ENCODE data around the gene FCAR. TPM values are rescaled to one million over a fixed set of nuclear protein-coding genes. Genes with fewer than 3 reads are reported as not detected.

FCAR gene
- total RNA-seq (2012; rRNA removed) (not detected in 2 replicates), polyA plus RNA-seq (2012; rRNA removed) (not detected in 2 replicates), Bru-seq, nascent RNA (not detected), BruChase-seq, experiment 1, labeled RNA remaining after a 6-hour chase (not detected), BruChase-seq, experiment 2, labeled RNA remaining after a 2-hour chase (not detected)
- polyA plus RNA-seq (2012; cell fraction: cytosol; rRNA removed) = not detected in 2 replicates
- not detected in 2 replicates for polyA plus RNA-seq (2012; cell fraction: nucleus; rRNA removed; ENCODE audit: low replicate concordance)
- long read RNA-seq = 0 reads

- no peak within 1 kb of the TSS for H3K23ac ChIP-seq (ENCODE audit: low read depth, low read length)
- H2BK120ac ChIP-seq (ENCODE audit: low read depth, low read length) = no peak within 1 kb of the TSS
- H3K4me3 ChIP-seq (ENCODE audit: insufficient read depth, low read depth, low read length) = no peak within 1 kb of the TSS
- no peak within 1 kb of the TSS for H4K8ac ChIP-seq (ENCODE audit: low read depth in 2 of 2, low read length in 2 of 2)
- no peak within 1 kb of the TSS for H3K18ac ChIP-seq (ENCODE audit: low read depth, low read length)
- peaks cover 11% of the 10 kb centered on the region; the same call in 1 of the 2 replicates for H3K9me3 ChIP-seq (ENCODE audit: control insufficient read depth, insufficient read depth, low read length)
- no peak within 1 kb of the TSS for H3K27ac ChIP-seq (ENCODE audit: insufficient read depth, low read length)
- DNase-seq (no peak), ATAC-seq (ENCODE audit: low read depth) (no peak)
- no peak within 1 kb of the TSS for H3K56ac ChIP-seq (ENCODE audit: extremely low read depth, insufficient read depth, low read length)
- no peaks in the 10 kb centered on the region for H3K4me1 ChIP-seq (ENCODE audit: control insufficient read depth, insufficient read depth, low read length)
- H4K91ac ChIP-seq (ENCODE audit: insufficient read depth, low read depth, low read length) = no peak within 1 kb of the TSS
- H3K79me1 ChIP-seq (ENCODE audit: low read depth in 1 of 2, low read length in 2 of 2) = no peaks in the 10 kb centered on the region
- H4K20me1 ChIP-seq (ENCODE audit: insufficient read depth, low read length) = no peaks in the 10 kb centered on the region
- H2AK9ac ChIP-seq (replicated peaks; ENCODE audit: low read depth, low read length, poor library complexity) = no peak within 1 kb of the TSS
- TF ChIP-seq SMC3 (IDR thresholded peaks at IDR 0.05; ENCODE audit: low read depth, low read length) (no peak), ELK1 (IDR thresholded peaks at IDR 0.05; ENCODE audit: borderline replicate concordance, low read depth, low read length) (no peak), MAFK (IDR thresholded peaks at IDR 0.05; ENCODE audit: low read depth, low read length) (no peak), BHLHE40 (IDR thresholded peaks at IDR 0.05; ENCODE audit: low read depth, low read length) (no peak), RFX5 (IDR thresholded peaks at IDR 0.05; ENCODE audit: low read depth, low read length) (no peak), CTCF (conservative IDR thresholded peaks at IDR 0.05; ENCODE audit: low read depth, low read length) (no peak), RCOR1 (IDR thresholded peaks at IDR 0.05; ENCODE audit: insufficient replicate concordance, low read length) (no peak), USF2 (IDR thresholded peaks at IDR 0.05; ENCODE audit: low read depth, low read length) (no peak), MAZ (IDR thresholded peaks at IDR 0.05; ENCODE audit: borderline replicate concordance, low read depth, low read length) (no peak), POLR2A (IDR thresholded peaks at IDR 0.05; ENCODE audit: low read depth, low read length) (no peak), FOS (IDR thresholded peaks at IDR 0.05; ENCODE audit: low read depth, low read length) (no peak), MXI1 (IDR thresholded peaks at IDR 0.05; ENCODE audit: borderline replicate concordance, low read depth, low read length) (no peak), RAD21 (IDR thresholded peaks at IDR 0.05; ENCODE audit: low read length) (no peak)
- no peak within 1 kb of the TSS for H2BK15ac ChIP-seq (ENCODE audit: low read depth, low read length)
- no CpG with 5 or more reads among the region's 8 CpGs for WGBS, 2 experiments (ENCODE audit: extremely low coverage in 2 of 2, insufficient read length in 1 of 2)
- H4K5ac ChIP-seq (ENCODE audit: low read depth, low read length) = no peak within 1 kb of the TSS
- no TSS peak for BruUV-seq (replicated peaks)
- H2BK5ac ChIP-seq (ENCODE audit: low read depth, low read length, poor library complexity, severe bottlenecking) = no peak within 1 kb of the TSS
- no peaks in the 10 kb centered on the region for H3K27me3 ChIP-seq (ENCODE audit: control insufficient read depth, insufficient read depth, low read length)
- dilution Hi-C loops (cut with HindIII; ENCODE audit: low sequenced_read_pairs, unreplicated experiment) (no loop called here), in situ Hi-C loops (cut with MboI; ENCODE audit: low sequenced_read_pairs) (no loop called here), intact Hi-C loops (cut with micrococcal nuclease) (no loop called here)
- H3K4ac ChIP-seq (ENCODE audit: low read depth, low read length) = no peak within 1 kb of the TSS
- no peak within 1 kb of the TSS for H2AK5ac ChIP-seq (ENCODE audit: low read depth, low read length)
- no peak within 1 kb of the TSS for H3K4me2 ChIP-seq (ENCODE audit: low read depth, low read length)
- no peak within 1 kb of the TSS for H2AFZ ChIP-seq (replicated peaks; ENCODE audit: low read length, poor library complexity)
- ChIA-PET POLR2A (ENCODE audit: unreplicated experiment) (no interaction called here), CTCF (no interaction called here)
- no peaks in the 10 kb centered on the region for H3K36me3 ChIP-seq (ENCODE audit: control insufficient read depth, insufficient read depth, low read length)
- H3K9me1 ChIP-seq (ENCODE audit: insufficient read depth, low read length) = no peaks in the 10 kb centered on the region
- no peak within 1 kb of the TSS for H3K14ac ChIP-seq (replicated peaks; ENCODE audit: low read depth, low read length)
- H2BK20ac ChIP-seq (ENCODE audit: low read depth, low read length) = no peak within 1 kb of the TSS
- no peak within 1 kb of the TSS for H3K9ac ChIP-seq (ENCODE audit: low read depth, low read length)
Observed at GRCh38 chr19:54873990-54874389, at the start of gene FCAR. TSS of gene FCAR (plus strand) at chr19:54874235. CDS start at chr19:54874290, 55 bp downstream.
